NB4 (cell line): ENCODE data around the gene MAGT1.
A peak's percentile ranks its signal among the peaks of the same experiment; 100 is the strongest.
"Not testable (repeated sequence)": the region's sequence is repeated elsewhere in the genome, so short reads cannot be mapped to it uniquely, and the experiment has no call there.

ENCODE experiments used
- DNase-seq: peaks from one replicate; pipeline ENCODE4 v3.0.0; 2010; ENCODE audit warnings: low read depth
- H3K4me3 ChIP-seq: one replicate; pipeline ENCODE4 v1.5.1; 2011; ENCODE audit warnings: mild to moderate bottlenecking, low read depth, low read length, moderate library complexity
- MYC ChIP-seq: IDR thresholded peaks from 2 replicates; pipeline ENCODE4 v1.6.1; 2011; ENCODE audit warnings: low read depth, low read length
- POLR2A ChIP-seq: IDR thresholded peaks from 2 replicates; pipeline ENCODE4 v1.6.1; 2011; ENCODE audit warnings: mild to moderate bottlenecking; ENCODE audit not compliant: insufficient read length; ENCODE audit errors: extremely low read depth
- TF ChIP-seq, protein P1 (sequence below): IDR thresholded peaks from 2 replicates; pipeline ENCODE4 v1.6.1; 2011; ENCODE audit warnings: low read depth, low read length
- TF ChIP-seq, protein P2 (sequence below): IDR thresholded peaks from one replicate; pipeline ENCODE4 v1.5.1; 2012; ENCODE audit warnings: low read depth, low read length

MAGT1 gene

DNA sequence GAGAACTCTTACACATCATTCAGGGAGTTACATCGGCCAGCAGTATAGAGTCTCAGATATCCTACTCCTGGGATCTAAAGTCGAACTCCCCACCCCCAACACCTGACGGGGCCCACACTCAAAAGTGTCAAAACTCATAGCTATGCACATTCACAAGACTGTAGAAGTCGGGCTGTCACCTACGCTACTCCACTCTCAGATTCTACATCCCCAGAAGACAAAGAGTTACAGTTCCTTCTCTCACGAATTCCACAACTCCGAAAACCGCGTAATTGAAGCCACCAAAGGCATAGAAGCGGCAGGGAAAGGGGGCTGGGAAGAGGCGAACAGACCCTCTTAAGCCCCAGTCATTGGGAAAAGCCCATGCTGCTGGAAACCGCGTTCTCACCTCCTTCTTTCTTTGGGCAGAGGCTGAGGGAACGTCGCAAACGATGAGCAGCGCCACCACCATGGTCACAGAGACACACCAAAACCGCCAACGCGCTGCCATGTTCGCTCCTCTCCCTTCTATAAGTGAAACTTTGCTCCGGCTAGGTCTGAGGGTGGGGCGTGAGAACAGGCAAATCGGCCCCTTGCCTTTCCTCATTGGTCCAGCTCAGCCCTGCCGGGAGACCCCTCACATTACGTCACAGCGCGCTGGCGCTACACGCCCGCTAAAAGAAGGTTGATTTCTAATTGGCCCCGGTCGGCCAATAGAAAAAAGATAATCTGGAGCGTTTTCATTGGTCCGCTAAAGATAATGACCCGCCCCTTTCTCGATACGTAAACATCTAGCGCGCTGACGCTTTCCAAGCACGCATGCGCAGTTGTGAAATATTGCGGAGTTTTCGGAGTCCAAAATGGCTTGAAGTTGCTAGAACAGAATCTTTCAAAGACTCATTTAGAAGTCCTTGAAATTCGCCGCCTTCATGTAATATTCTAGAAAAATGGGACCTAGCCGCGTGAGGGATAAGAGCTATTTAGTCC is at the start of gene MAGT1:
Gene MAGT1 (minus strand): TSS at position 515 of the 966 bp plus-strand sequence. CDS start 25 bp downstream, at position 490.
- DNase-seq: peak; percentile 96
- TF ChIP-seq POLR2A: peak; percentile 72
- TF ChIP-seq, protein P1, sequence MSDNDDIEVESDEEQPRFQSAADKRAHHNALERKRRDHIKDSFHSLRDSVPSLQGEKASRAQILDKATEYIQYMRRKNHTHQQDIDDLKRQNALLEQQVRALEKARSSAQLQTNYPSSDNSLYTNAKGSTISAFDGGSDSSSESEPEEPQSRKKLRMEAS: no peak
- H3K4me3 ChIP-seq: peak within 1 kb of the TSS; percentile 94

DNA sequence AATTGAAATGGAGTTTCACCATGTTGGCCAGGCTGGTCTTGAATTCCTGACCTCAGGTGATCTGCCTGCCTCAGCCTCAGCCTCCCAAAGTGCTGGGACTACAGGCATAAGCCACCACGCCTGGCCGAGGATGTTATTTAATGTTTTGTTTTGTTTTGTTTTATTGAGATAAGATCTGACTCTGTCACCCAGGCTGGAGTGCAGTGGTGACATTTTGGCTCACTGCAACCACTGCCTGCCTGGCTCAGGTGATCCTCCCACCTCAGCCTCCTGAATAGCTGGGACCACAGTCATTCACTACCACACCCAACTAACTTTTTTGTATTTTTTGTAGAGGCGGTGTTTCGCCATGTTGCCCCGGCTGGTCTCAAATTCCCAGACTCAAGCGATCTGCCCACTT is 49.8 kb upstream of the MAGT1 start:
- not testable (repeated sequence) for DNase-seq

DNA sequence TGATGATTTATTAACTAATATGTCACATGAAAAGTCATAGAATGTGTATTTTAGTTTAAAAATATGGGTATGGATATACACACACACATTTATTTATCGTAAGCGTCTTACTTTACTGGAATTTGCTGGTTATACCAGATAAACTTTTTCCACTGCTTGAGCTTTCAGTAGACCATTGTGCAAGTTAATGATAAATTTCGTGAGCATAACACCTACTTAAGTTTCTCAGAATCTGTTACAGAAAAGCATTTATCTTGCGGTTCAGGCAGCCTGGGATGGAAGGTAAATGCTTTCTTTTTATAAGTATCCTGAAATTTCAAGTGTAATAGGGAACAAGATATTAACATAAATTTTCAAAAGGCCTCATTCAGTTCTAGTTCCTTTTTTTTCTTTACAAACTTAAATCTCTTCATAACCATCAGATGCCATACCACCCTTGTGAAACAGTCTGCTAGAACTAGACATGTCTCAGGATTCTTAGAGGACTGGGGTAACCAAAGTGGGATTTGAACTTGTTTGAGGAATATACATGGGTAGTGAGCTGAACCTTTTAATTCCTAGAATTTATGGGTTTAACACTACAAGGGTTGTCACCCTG is 42.9 kb upstream of the MAGT1 start:
- DNase-seq: no peak
- H3K4me3 ChIP-seq: no peak overlapping the region

More for the DNA sequence above, 49.8 kb upstream of the MAGT1 start:
- not testable (repeated sequence) for H3K4me3 ChIP-seq

DNA sequence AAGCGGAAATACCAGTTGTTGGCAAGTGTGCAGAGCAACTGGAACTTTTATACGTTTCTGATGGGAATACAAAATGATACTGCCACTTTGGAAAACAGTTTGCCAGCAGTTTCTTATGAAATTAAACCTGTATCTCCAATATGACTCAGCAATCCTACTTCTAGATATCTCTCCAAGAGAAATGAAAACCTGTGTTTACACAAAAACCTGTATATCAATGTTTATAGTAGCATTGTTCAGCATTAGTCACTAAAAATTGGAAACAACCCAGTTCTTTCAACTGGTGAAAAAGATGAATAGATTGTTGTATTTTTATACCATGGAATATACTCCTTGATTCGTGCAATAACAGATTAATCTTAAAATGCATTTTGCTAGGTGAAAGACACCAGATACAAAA is 42.1 kb upstream of the MAGT1 start:
- TF ChIP-seq, protein P1: no peak
- TF ChIP-seq MYC: no peak
- TF ChIP-seq, protein P2, sequence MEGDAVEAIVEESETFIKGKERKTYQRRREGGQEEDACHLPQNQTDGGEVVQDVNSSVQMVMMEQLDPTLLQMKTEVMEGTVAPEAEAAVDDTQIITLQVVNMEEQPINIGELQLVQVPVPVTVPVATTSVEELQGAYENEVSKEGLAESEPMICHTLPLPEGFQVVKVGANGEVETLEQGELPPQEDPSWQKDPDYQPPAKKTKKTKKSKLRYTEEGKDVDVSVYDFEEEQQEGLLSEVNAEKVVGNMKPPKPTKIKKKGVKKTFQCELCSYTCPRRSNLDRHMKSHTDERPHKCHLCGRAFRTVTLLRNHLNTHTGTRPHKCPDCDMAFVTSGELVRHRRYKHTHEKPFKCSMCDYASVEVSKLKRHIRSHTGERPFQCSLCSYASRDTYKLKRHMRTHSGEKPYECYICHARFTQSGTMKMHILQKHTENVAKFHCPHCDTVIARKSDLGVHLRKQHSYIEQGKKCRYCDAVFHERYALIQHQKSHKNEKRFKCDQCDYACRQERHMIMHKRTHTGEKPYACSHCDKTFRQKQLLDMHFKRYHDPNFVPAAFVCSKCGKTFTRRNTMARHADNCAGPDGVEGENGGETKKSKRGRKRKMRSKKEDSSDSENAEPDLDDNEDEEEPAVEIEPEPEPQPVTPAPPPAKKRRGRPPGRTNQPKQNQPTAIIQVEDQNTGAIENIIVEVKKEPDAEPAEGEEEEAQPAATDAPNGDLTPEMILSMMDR: no peak
- TF ChIP-seq POLR2A: no peak
- DNase-seq: no peak
- no peak overlapping the region for H3K4me3 ChIP-seq

More for the DNA sequence above, 42.9 kb upstream of the MAGT1 start:
- TF ChIP-seq, protein P2: no peak
- TF ChIP-seq, protein P1: no peak
- TF ChIP-seq POLR2A (no peak), MYC (no peak)

DNA sequence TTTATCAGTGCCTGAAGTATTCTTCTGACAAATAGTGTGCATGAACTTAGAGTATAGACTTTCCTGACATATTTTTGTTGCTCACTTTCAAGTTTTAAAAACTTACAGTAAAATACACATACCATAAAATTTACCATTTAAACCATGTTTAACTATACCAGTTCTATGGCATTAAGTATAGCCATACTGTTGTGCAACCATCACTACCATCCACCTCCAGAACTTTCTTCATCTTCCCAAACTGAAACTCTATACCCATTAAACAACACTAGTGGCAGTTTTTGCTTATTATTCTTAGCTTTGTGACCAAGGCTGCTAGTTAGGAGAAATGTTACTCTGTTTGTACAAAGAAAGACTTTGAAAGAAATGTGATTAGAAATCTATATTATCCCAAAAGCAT is 41.1 kb upstream of the MAGT1 start:
- TF ChIP-seq, protein P2: no peak
- TF ChIP-seq, protein P1: no peak
- TF ChIP-seq MYC (no peak), POLR2A (no peak)
- no peak overlapping the region for H3K4me3 ChIP-seq
- DNase-seq: no peak

DNA sequence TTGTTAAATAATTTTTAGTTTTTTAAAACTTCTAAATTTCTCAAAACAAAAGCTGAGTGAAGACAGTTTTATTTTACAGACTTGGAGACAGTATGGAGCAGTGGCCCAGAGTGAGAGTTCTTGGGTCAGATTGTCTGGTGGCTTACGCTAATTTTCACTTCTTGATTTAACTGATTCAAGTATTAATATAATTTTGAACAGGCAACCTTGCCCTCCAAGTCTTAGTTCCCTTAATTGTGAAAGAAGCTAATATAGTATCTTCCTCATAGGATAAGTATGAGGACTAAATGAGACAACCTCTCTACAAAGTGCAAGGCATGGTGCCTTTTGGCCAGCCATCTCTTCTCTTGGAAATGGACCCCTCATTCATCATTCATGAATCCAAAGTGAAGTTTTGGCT is 40.7 kb upstream of the MAGT1 start:
- TF ChIP-seq, protein P2: no peak
- TF ChIP-seq MYC: no peak
- TF ChIP-seq, protein P1: no peak
- no peak for TF ChIP-seq POLR2A
- H3K4me3 ChIP-seq: no peak overlapping the region
- DNase-seq: no peak
